ENCODE data around the gene FGF12. TPM values are rescaled to one million over a fixed set of nuclear protein-coding genes. Genes with fewer than 3 reads are reported as not detected.

The FGF12 gene
- total and polyA plus RNA-seq, 7 experiments from 2014 or later = not detected

- no peaks in the 10 kb centered on the region for H3K4me1 Mint-ChIP-seq
- intact Hi-C loops (cut with micrococcal nuclease) = no loop called here
- H3K36me3 Mint-ChIP-seq = no peaks in the 10 kb centered on the region
- Histone ChIP-seq H3K27ac (ENCODE audit: low read depth, low read length) (no peak overlapping the region), H3K9me3 (ENCODE audit: control insufficient read depth in 2 of 3, low read length in 3 of 3) (no peaks in the 10 kb centered on the region), H3K4me1 (ENCODE audit: control insufficient read depth in 2 of 2, insufficient read depth in 2 of 2, low read length in 2 of 2) (no peaks in the 10 kb centered on the region), H3K27me3 (ENCODE audit: control insufficient read depth in 2 of 2, insufficient read depth in 2 of 2, low read length in 2 of 2) (no peaks in the 10 kb centered on the region), H3K36me3 (ENCODE audit: control insufficient read depth in 2 of 3, insufficient read depth in 3 of 3, low read length in 3 of 3) (no peaks in the 10 kb centered on the region), H3K4me3 (ENCODE audit: low read length) (no peak overlapping the region)
- POLR2A ChIA-PET = no interaction called here
- H3K9me3 Mint-ChIP-seq = peaks cover 0 to 3% (median 0%) of the 10 kb centered on the region in 11 donors
- H3K27me3 Mint-ChIP-seq = peaks cover 0 to 10% (median under 1%) of the 10 kb centered on the region in 5 donors
- no peak overlapping the region for H3K27ac Mint-ChIP-seq
- ATAC-seq = no peak
- DNase-seq = no peak
- CTCF ChIA-PET = no interaction called here
- no peak overlapping the region for H3K4me3 Mint-ChIP-seq
Observed at GRCh38 chr3:192399767-192400166, 327.6 kb downstream of the FGF12 start.

- no peaks in the 10 kb centered on the region for H3K9me3 ChIP-seq (ENCODE audit: control insufficient read depth in 2 of 3, low read length in 3 of 3)
- H3K4me1 ChIP-seq (ENCODE audit: control insufficient read depth in 2 of 2, insufficient read depth in 2 of 2, low read length in 2 of 2) = no peaks in the 10 kb centered on the region
- Mint-ChIP-seq H3K4me3 (no peak overlapping the region), H3K9me3 (peaks cover 0 to 3% (median 0%) of the 10 kb centered on the region in 11 donors), H3K36me3 (no peaks in the 10 kb centered on the region), H3K4me1 (no peaks in the 10 kb centered on the region), H3K27me3 (no peaks in the 10 kb centered on the region), H3K27ac (no peak overlapping the region)
- no peaks in the 10 kb centered on the region for H3K36me3 ChIP-seq (ENCODE audit: control insufficient read depth in 2 of 3, insufficient read depth in 3 of 3, low read length in 3 of 3)
- POLR2A ChIA-PET = no interaction called here
- CTCF ChIA-PET = no interaction called here
- H3K27ac ChIP-seq (ENCODE audit: low read depth, low read length) = no peak overlapping the region
- no peak overlapping the region for H3K4me3 ChIP-seq (ENCODE audit: low read length)
- ATAC-seq (no peak), DNase-seq (no peak)
- intact Hi-C loops (cut with micrococcal nuclease) = no loop called here
- H3K27me3 ChIP-seq (ENCODE audit: control insufficient read depth in 2 of 2, insufficient read depth in 2 of 2, low read length in 2 of 2) = no peaks in the 10 kb centered on the region
Observed at GRCh38 chr3:192397012-192397411, 330.3 kb downstream of the FGF12 start.

GRCh38 chr3:192395506-192395905 is 331.8 kb downstream of the FGF12 start:
- no peak overlapping the region for H3K4me3 Mint-ChIP-seq
- Histone ChIP-seq H3K9me3 (ENCODE audit: control insufficient read depth in 2 of 3, low read length in 3 of 3) (no peaks in the 10 kb centered on the region), H3K4me3 (ENCODE audit: low read length) (no peak overlapping the region), H3K27me3 (ENCODE audit: control insufficient read depth in 2 of 2, insufficient read depth in 2 of 2, low read length in 2 of 2) (no peaks in the 10 kb centered on the region), H3K36me3 (ENCODE audit: control insufficient read depth in 2 of 3, insufficient read depth in 3 of 3, low read length in 3 of 3) (no peaks in the 10 kb centered on the region), H3K4me1 (ENCODE audit: control insufficient read depth in 2 of 2, insufficient read depth in 2 of 2, low read length in 2 of 2) (no peaks in the 10 kb centered on the region), H3K27ac (ENCODE audit: low read depth, low read length) (no peak overlapping the region)
- H3K36me3 Mint-ChIP-seq = no peaks in the 10 kb centered on the region
- DNase-seq (no peak), ATAC-seq (no peak)
- ChIA-PET POLR2A (no interaction called here), CTCF (no interaction called here)
- H3K27me3 Mint-ChIP-seq = no peaks in the 10 kb centered on the region
- H3K27ac Mint-ChIP-seq = no peak overlapping the region
- peaks cover 0 to 2% (median 0%) of the 10 kb centered on the region in 11 donors for H3K9me3 Mint-ChIP-seq
- H3K4me1 Mint-ChIP-seq = no peaks in the 10 kb centered on the region
- intact Hi-C loops (cut with micrococcal nuclease) = no loop called here

GRCh38 chr3:192392986-192393385 is 334.4 kb downstream of the FGF12 start:
- no peaks in the 10 kb centered on the region for H3K9me3 ChIP-seq (ENCODE audit: control insufficient read depth in 2 of 3, low read length in 3 of 3)
- Mint-ChIP-seq H3K9me3 (peaks cover 0 to 2% (median 0%) of the 10 kb centered on the region in 11 donors), H3K36me3 (no peaks in the 10 kb centered on the region), H3K27me3 (no peaks in the 10 kb centered on the region), H3K27ac (no peak overlapping the region), H3K4me1 (no peaks in the 10 kb centered on the region), H3K4me3 (no peak overlapping the region)
- no peak overlapping the region for H3K27ac ChIP-seq (ENCODE audit: low read depth, low read length)
- no peaks in the 10 kb centered on the region for H3K27me3 ChIP-seq (ENCODE audit: control insufficient read depth in 2 of 2, insufficient read depth in 2 of 2, low read length in 2 of 2)
- no peak overlapping the region for H3K4me3 ChIP-seq (ENCODE audit: low read length)
- POLR2A ChIA-PET = no interaction called here
- DNase-seq (no peak), ATAC-seq (no peak)
- intact Hi-C loops (cut with micrococcal nuclease) = no loop called here
- H3K36me3 ChIP-seq (ENCODE audit: control insufficient read depth in 2 of 3, insufficient read depth in 3 of 3, low read length in 3 of 3) = no peaks in the 10 kb centered on the region
- CTCF ChIA-PET = no interaction called here
- H3K4me1 ChIP-seq (ENCODE audit: control insufficient read depth in 2 of 2, insufficient read depth in 2 of 2, low read length in 2 of 2) = no peaks in the 10 kb centered on the region

GRCh38 chr3:192382861-192383260 is 344.5 kb downstream of the FGF12 start:
- Mint-ChIP-seq H3K9me3 (peaks cover 0 to 7% (median 0%) of the 10 kb centered on the region in 11 donors), H3K27me3 (peaks cover 0 to 16% (median 0%) of the 10 kb centered on the region in 5 donors), H3K4me3 (no peak overlapping the region), H3K27ac (no peak overlapping the region), H3K36me3 (no peaks in the 10 kb centered on the region), H3K4me1 (no peaks in the 10 kb centered on the region)
- DNase-seq (no peak), ATAC-seq (no peak)
- no peak overlapping the region for H3K4me3 ChIP-seq (ENCODE audit: low read length)
- ChIA-PET CTCF (no interaction called here), POLR2A (no interaction called here)
- no peaks in the 10 kb centered on the region for H3K36me3 ChIP-seq (ENCODE audit: control insufficient read depth in 2 of 3, insufficient read depth in 3 of 3, low read length in 3 of 3)
- no peaks in the 10 kb centered on the region for H3K4me1 ChIP-seq (ENCODE audit: control insufficient read depth in 2 of 2, insufficient read depth in 2 of 2, low read length in 2 of 2)
- no peaks in the 10 kb centered on the region for H3K9me3 ChIP-seq (ENCODE audit: control insufficient read depth in 2 of 3, low read length in 3 of 3)
- H3K27me3 ChIP-seq (ENCODE audit: control insufficient read depth in 2 of 2, insufficient read depth in 2 of 2, low read length in 2 of 2) = no peaks in the 10 kb centered on the region
- intact Hi-C loops (cut with micrococcal nuclease) = no loop called here
- no peak overlapping the region for H3K27ac ChIP-seq (ENCODE audit: low read depth, low read length)

- Mint-ChIP-seq H3K9me3 (peaks cover 0 to 1% (median 0%) of the 10 kb centered on the region in 11 donors), H3K36me3 (no peaks in the 10 kb centered on the region), H3K4me3 (no peak overlapping the region), H3K27me3 (peaks cover 0 to 5% (median 0%) of the 10 kb centered on the region in 5 donors), H3K27ac (no peak overlapping the region), H3K4me1 (no peaks in the 10 kb centered on the region)
- no peaks in the 10 kb centered on the region for H3K4me1 ChIP-seq (ENCODE audit: control insufficient read depth in 2 of 2, insufficient read depth in 2 of 2, low read length in 2 of 2)
- intact Hi-C loops (cut with micrococcal nuclease) = no loop called here
- H3K36me3 ChIP-seq (ENCODE audit: control insufficient read depth in 2 of 3, insufficient read depth in 3 of 3, low read length in 3 of 3) = no peaks in the 10 kb centered on the region
- no peak overlapping the region for H3K4me3 ChIP-seq (ENCODE audit: low read length)
- CTCF ChIA-PET = no interaction called here
- no peaks in the 10 kb centered on the region for H3K27me3 ChIP-seq (ENCODE audit: control insufficient read depth in 2 of 2, insufficient read depth in 2 of 2, low read length in 2 of 2)
- POLR2A ChIA-PET = no interaction called here
- H3K27ac ChIP-seq (ENCODE audit: low read depth, low read length) = no peak overlapping the region
- no peaks in the 10 kb centered on the region for H3K9me3 ChIP-seq (ENCODE audit: control insufficient read depth in 2 of 3, low read length in 3 of 3)
- ATAC-seq (no peak), DNase-seq (no peak)
Observed at GRCh38 chr3:192373586-192373985, 353.8 kb downstream of the FGF12 start.

- H3K27ac ChIP-seq (ENCODE audit: low read depth, low read length) = no peak overlapping the region
- H3K4me3 Mint-ChIP-seq = no peak overlapping the region
- peaks cover 0 to 1% (median 0%) of the 10 kb centered on the region in 11 donors for H3K9me3 Mint-ChIP-seq
- no peak overlapping the region for H3K4me3 ChIP-seq (ENCODE audit: low read length)
- no peaks in the 10 kb centered on the region for H3K9me3 ChIP-seq (ENCODE audit: control insufficient read depth in 2 of 3, low read length in 3 of 3)
- H3K27ac Mint-ChIP-seq = no peak overlapping the region
- intact Hi-C loops (cut with micrococcal nuclease) = no loop called here
- H3K4me1 ChIP-seq (ENCODE audit: control insufficient read depth in 2 of 2, insufficient read depth in 2 of 2, low read length in 2 of 2) = no peaks in the 10 kb centered on the region
- peaks cover 0 to 3% (median 2%) of the 10 kb centered on the region in 5 donors for H3K27me3 Mint-ChIP-seq
- CTCF ChIA-PET = no interaction called here
- POLR2A ChIA-PET = no interaction called here
- H3K36me3 Mint-ChIP-seq = no peaks in the 10 kb centered on the region
- no peaks in the 10 kb centered on the region for H3K27me3 ChIP-seq (ENCODE audit: control insufficient read depth in 2 of 2, insufficient read depth in 2 of 2, low read length in 2 of 2)
- H3K36me3 ChIP-seq (ENCODE audit: control insufficient read depth in 2 of 3, insufficient read depth in 3 of 3, low read length in 3 of 3) = no peaks in the 10 kb centered on the region
- no peak for DNase-seq
- no peak for ATAC-seq
- H3K4me1 Mint-ChIP-seq = no peaks in the 10 kb centered on the region
Observed at GRCh38 chr3:192373032-192373431, 354.3 kb downstream of the FGF12 start.
